PC-3 (cell line): ENCODE results near the gene ABLIM2.

Experiments used
- CTCF ChIP-seq: fragments of 300-600 bp; sonication (generic); conservative IDR thresholded peaks from 2 replicates; pipeline ENCODE4 v1.5.1; 2017; ENCODE audit warnings: antibody characterized with exemption, low read depth, mild to moderate bottlenecking, low read length
- EZH2 ChIP-seq: fragments of 300-600 bp; sonication (generic); IDR thresholded peaks from one replicate; pipeline ENCODE4 v1.6.1; 2017; ENCODE audit warnings: antibody characterized with exemption, mild to moderate bottlenecking, low read length; ENCODE audit not compliant: unreplicated experiment
- EZH2phosphoT487 ChIP-seq: fragments of 300-600 bp; sonication (generic); IDR thresholded peaks from 2 replicates; pipeline ENCODE4 v1.6.1; 2018; ENCODE audit warnings: mild to moderate bottlenecking, antibody characterized with exemption, low read length, borderline replicate concordance

DNA sequence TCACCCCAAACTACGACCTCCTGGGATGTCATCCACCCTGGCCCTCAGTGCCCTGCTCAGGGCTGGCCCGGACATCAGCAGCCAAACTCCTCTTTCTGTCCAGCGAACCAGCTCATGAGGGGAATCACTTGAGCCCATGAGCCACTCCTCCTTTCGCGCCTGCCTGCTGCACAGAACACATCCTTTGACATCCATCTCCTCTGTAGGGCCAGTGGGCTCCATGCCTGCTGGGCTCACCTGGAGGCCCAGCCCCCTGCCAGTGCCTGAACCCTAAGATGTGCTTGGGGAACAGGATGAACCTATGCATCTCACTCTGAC lies 43.5 kb downstream of the ABLIM2 start:
- TF ChIP-seq CTCF, result no peak
- TF ChIP-seq EZH2, result no peak
- TF ChIP-seq EZH2phosphoT487, result no peak
